ENCODE measurements around the gene TMC7. TPM values are rescaled to one million over a fixed set of nuclear protein-coding genes. Genes with fewer than 3 reads are reported as not detected.
"Not testable (repeated sequence)": the region's sequence is repeated elsewhere in the genome, so short reads cannot be mapped to it uniquely, and the experiment has no call there.

Gene TMC7
- 0.34 and 0.43 TPM in 2 replicates for total RNA-seq (2014; rRNA removed; shearing (Covaris generic))

- no peaks in the 10 kb centered on the region for H3K36me3 ChIP-seq
- peak; percentile 86 to 89 for DNase-seq
- H3K27ac ChIP-seq = no peak within 1 kb of the TSS
Measured at GRCh38 chr16:18983565-18984434, at the start of gene TMC7. TMC7 (plus strand) TSS chr16:18983934; CDS start chr16:18984064, 130 bp downstream.

GRCh38 chr16:18936727-18937340 lies 46.9 kb upstream of the TMC7 start:
- no peaks in the 10 kb centered on the region for H3K9me3 ChIP-seq (replicated peaks)
- peaks cover 5% of the 10 kb centered on the region; the same call in 1 of the 2 replicates for H3K4me1 ChIP-seq
- no peak for DNase-seq
- H3K4me3 ChIP-seq = no peak overlapping the region
- no peaks in the 10 kb centered on the region for H3K27me3 ChIP-seq
- H3K36me3 ChIP-seq = no peaks in the 10 kb centered on the region
- no peak overlapping the region for H3K27ac ChIP-seq

More at GRCh38 chr16:18983565-18984434, at the start of gene TMC7:
- Histone ChIP-seq H3K4me1 (no peaks in the 10 kb centered on the region), H3K9me3 (replicated peaks) (no peaks in the 10 kb centered on the region), H3K4me3 (peak within 1 kb of the TSS; percentile 62), H3K27me3 (no peaks in the 10 kb centered on the region)

GRCh38 chr16:18937390-18937789 lies 46.3 kb upstream of the TMC7 start:
- no peaks in the 10 kb centered on the region for H3K9me3 ChIP-seq (replicated peaks)
- H3K36me3 ChIP-seq = no peaks in the 10 kb centered on the region
- peaks cover 5% of the 10 kb centered on the region; the same call in 1 of the 2 replicates for H3K4me1 ChIP-seq
- no peak for DNase-seq
- no peaks in the 10 kb centered on the region for H3K27me3 ChIP-seq
- H3K4me3 ChIP-seq = no peak overlapping the region
- no peak overlapping the region for H3K27ac ChIP-seq

GRCh38 chr16:18938986-18939385 lies 44.7 kb upstream of the TMC7 start:
- Histone ChIP-seq H3K27ac (no peak overlapping the region), H3K9me3 (replicated peaks) (no peaks in the 10 kb centered on the region), H3K4me3 (no peak overlapping the region), H3K36me3 (no peaks in the 10 kb centered on the region), H3K4me1 (no peaks in the 10 kb centered on the region), H3K27me3 (no peaks in the 10 kb centered on the region)
- DNase-seq = no peak

DNA sequence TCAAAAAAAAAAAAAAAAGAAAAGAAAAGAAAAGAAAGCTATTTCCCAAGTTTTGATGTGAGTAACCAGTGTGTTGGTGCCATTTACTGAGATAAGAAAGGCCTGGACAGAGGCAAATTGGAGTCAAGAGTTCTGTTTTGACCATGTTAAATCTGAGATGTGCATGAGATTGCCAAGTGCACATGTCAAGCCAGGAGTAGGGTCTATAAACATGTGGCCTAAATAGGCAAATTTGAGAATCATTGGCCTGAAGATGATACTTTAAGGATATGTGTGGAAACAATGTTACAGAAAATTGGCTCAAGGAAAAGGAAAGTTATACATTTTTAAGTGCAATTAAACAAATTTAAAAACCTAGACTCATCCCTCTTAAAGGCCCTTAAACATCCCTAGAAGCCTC lies 42.3 kb upstream of the TMC7 start:
- no peak overlapping the region for H3K27ac ChIP-seq
- no peak overlapping the region for H3K4me3 ChIP-seq
- no peak for DNase-seq
- H3K9me3 ChIP-seq (replicated peaks) = no peaks in the 10 kb centered on the region
- H3K27me3 ChIP-seq = no peaks in the 10 kb centered on the region
- H3K36me3 ChIP-seq = no peaks in the 10 kb centered on the region
- no peaks in the 10 kb centered on the region for H3K4me1 ChIP-seq

- no peaks in the 10 kb centered on the region for H3K9me3 ChIP-seq (replicated peaks)
- H3K36me3 ChIP-seq = no peaks in the 10 kb centered on the region
- H3K4me1 ChIP-seq = no peaks in the 10 kb centered on the region
- DNase-seq = no peak
- H3K4me3 ChIP-seq = no peak overlapping the region
- no peaks in the 10 kb centered on the region for H3K27me3 ChIP-seq
- H3K27ac ChIP-seq = no peak overlapping the region
Measured at GRCh38 chr16:18942061-18942460, 41.7 kb upstream of the TMC7 start.

DNA sequence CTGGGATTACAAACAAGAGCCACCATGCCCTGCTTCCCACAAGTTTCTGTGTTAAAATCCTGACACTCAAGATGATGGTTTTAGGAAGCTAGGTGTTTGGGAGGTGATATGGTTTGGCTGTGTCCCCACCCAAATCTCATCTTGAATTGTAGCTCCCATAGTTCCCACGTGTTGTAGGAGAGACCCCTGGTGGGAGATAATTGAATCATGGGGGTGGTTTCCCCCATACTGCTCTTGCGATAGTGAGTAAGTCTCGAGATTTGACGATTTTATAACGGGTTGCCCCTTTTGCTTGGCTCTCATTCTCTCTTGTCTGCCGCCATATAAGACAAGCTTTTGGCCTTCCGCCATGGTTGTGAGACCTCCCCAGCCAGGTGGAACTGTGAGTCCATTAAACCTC lies 40.3 kb upstream of the TMC7 start:
- Histone ChIP-seq H3K27me3 (no peaks in the 10 kb centered on the region), H3K4me3 (no peak overlapping the region), H3K36me3 (no peaks in the 10 kb centered on the region), H3K4me1 (no peaks in the 10 kb centered on the region), H3K27ac (no peak overlapping the region), H3K9me3 (replicated peaks) (no peaks in the 10 kb centered on the region)
- no peak for DNase-seq

DNA sequence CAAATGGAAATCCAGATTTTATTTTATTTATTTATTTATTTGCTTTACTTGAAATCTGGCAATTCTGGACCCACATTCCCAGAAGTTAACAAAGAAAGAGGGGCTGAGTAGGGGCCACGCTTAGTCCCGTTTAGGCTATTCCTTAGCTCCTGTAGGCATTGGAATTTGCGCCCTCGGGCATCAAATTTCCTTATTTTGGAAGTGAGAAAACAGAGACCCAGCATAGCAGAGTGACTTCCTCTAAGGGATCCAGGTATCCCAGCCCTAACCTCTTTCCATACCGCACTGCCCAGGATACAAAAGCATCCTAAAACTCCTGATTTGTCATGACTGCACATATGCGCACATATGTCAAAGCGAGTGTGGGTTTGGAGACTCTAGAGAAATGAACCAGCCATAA lies 38.5 kb upstream of the TMC7 start:
- no peak for DNase-seq
- Histone ChIP-seq H3K27me3 (no peaks in the 10 kb centered on the region), H3K36me3 (no peaks in the 10 kb centered on the region), H3K27ac (no peak overlapping the region), H3K9me3 (replicated peaks) (no peaks in the 10 kb centered on the region), H3K4me3 (no peak overlapping the region), H3K4me1 (no peaks in the 10 kb centered on the region)

DNA sequence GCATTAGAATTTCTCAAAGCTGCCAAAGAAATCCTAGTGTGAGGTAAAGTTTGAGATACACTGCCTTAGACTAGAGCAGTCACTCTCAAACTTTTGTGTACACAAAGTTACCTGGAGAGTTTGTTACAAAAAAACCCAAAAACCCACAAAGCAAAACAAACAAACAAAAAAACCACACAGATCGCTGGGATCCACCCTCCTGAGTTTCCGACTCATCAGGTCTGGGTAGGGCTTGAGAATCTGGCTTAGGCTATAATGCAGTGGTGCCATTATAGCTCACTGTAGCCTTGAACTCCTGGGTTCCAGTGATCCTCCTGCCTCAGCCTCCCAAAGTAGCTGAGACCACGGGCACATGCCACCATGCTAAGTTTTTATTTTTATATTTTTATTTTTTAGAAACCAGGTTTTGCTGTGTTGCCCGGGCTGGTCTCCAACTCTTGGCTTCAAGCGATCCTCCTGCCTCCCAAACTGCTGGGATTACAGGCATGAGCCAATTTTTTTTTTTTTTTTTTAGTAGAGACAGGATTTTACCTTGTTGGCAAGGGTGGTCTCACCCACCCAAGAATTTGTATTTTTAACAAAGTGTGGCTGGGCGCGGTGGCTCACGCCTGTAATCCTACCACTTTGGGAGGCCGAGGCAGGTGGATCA lies 35.2 kb upstream of the TMC7 start:
- Histone ChIP-seq H3K27ac (no peak overlapping the region), H3K27me3 (no peaks in the 10 kb centered on the region), H3K4me3 (no peak overlapping the region), H3K36me3 (no peaks in the 10 kb centered on the region), H3K4me1 (no peaks in the 10 kb centered on the region), H3K9me3 (replicated peaks) (no peaks in the 10 kb centered on the region)
- no peak for DNase-seq

DNA sequence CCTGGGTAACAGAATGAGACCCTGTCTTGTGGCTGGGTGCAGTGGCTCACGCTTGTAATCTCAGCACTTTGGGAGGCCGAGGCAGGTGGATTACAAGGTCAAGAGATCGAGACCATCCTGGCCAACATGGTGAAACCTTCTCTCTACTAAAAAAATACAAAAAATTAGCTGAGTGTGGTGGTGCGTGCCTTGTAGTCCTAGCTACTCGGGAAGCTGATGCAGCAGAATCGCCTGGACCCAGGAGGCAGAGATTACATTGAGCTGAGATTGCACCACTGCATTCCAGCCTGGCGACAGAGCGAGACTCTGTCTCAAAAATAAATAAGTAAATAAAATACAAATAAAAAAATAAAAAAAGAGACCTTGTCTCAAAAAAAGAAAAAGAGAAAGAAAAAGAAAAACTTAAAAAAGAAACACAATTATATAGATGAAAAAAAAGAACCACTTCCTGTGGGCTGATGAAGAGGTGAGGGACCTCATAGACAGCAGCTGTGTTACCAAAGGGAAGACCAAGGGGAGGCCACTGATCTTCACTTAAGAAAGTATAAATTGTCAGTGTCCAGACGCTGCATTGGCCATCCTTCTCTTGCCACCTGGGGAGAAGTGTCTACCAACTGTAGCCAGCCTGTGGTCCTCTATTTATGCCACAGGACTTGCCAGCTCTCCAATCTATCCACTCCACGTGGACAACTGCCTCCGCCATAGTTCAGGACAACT lies 33.1 kb upstream of the TMC7 start:
- Histone ChIP-seq H3K27ac (no peak overlapping the region), H3K9me3 (replicated peaks) (no peaks in the 10 kb centered on the region), H3K27me3 (no peaks in the 10 kb centered on the region), H3K4me1 (no peaks in the 10 kb centered on the region), H3K4me3 (no peak overlapping the region), H3K36me3 (no peaks in the 10 kb centered on the region)
- no peak for DNase-seq

- no peak for DNase-seq
- Histone ChIP-seq H3K4me3 (no peak overlapping the region), H3K27ac (no peak overlapping the region), H3K4me1 (peaks cover 2% of the 10 kb centered on the region; the same call in 1 of the 2 replicates), H3K36me3 (no peaks in the 10 kb centered on the region), H3K9me3 (replicated peaks) (no peaks in the 10 kb centered on the region), H3K27me3 (no peaks in the 10 kb centered on the region)
Measured at GRCh38 chr16:18953547-18953946, 30.2 kb upstream of the TMC7 start.

GRCh38 chr16:18955874-18956580 lies 27.7 kb upstream of the TMC7 start:
- H3K4me3 ChIP-seq = not testable (repeated sequence)

GRCh38 chr16:18956658-18957241 lies 27.0 kb upstream of the TMC7 start:
- H3K4me3 ChIP-seq; H3K9me3 ChIP-seq (replicated peaks); H3K4me1 ChIP-seq; H3K36me3 ChIP-seq; H3K27ac ChIP-seq; DNase-seq; H3K27me3 ChIP-seq: not testable (repeated sequence)

More at GRCh38 chr16:18955874-18956580, 27.7 kb upstream of the TMC7 start:
- not testable (repeated sequence) for H3K27me3 ChIP-seq; H3K4me1 ChIP-seq; H3K27ac ChIP-seq; H3K36me3 ChIP-seq; H3K9me3 ChIP-seq (replicated peaks); DNase-seq

GRCh38 chr16:18958621-18959029 lies 25.1 kb upstream of the TMC7 start:
- H3K36me3 ChIP-seq = no peaks in the 10 kb centered on the region
- no peak overlapping the region for H3K4me3 ChIP-seq
- DNase-seq = no peak
- no peaks in the 10 kb centered on the region for H3K27me3 ChIP-seq
- no peak overlapping the region for H3K27ac ChIP-seq
- H3K9me3 ChIP-seq (replicated peaks) = no peaks in the 10 kb centered on the region
- peaks cover 10% of the 10 kb centered on the region for H3K4me1 ChIP-seq

Data from SJCRH30 (cell line).